HG03342 (cell line): ENCODE data around the gene KNDC1.

Experiments
- ATAC-seq: cut with Tn5 transposase; IDR thresholded peaks from one replicate; pipeline ENCODE4 v1.9.1; 2021; ENCODE audit warnings: mild to moderate bottlenecking, moderate library complexity; ENCODE audit not compliant: unreplicated experiment

KNDC1 gene

GRCh38 chr10:133160826-133161471 is 930 bp downstream of the KNDC1 start:
- ATAC-seq, result no peak

GRCh38 chr10:133161486-133162109 is 1.6 kb downstream of the KNDC1 start:
- no peak for ATAC-seq

- ATAC-seq, result no peak
Measured at GRCh38 chr10:133162178-133162909, 2.3 kb downstream of the KNDC1 start.

GRCh38 chr10:133162910-133163856 is 3.2 kb downstream of the KNDC1 start:
- no peak for ATAC-seq

- ATAC-seq, result no peak
Measured at GRCh38 chr10:133163889-133164815, 4.1 kb downstream of the KNDC1 start.

GRCh38 chr10:133164816-133165555 is 5.0 kb downstream of the KNDC1 start:
- ATAC-seq, result no peak

GRCh38 chr10:133165556-133166503 is 5.8 kb downstream of the KNDC1 start:
- no peak for ATAC-seq

- no peak for ATAC-seq
Measured at GRCh38 chr10:133166504-133166827, 6.4 kb downstream of the KNDC1 start.

- no peak for ATAC-seq
Measured at GRCh38 chr10:133166828-133167692, 7.0 kb downstream of the KNDC1 start.

- no peak for ATAC-seq
Measured at GRCh38 chr10:133167693-133168616, 7.9 kb downstream of the KNDC1 start.

- ATAC-seq, result no peak
Measured at GRCh38 chr10:133168617-133169031, 8.6 kb downstream of the KNDC1 start.

- ATAC-seq, result no peak
Measured at GRCh38 chr10:133169173-133169947, 9.3 kb downstream of the KNDC1 start.

- ATAC-seq, result no peak
Measured at GRCh38 chr10:133170092-133170491, 10.1 kb downstream of the KNDC1 start.

- ATAC-seq, result no peak
Measured at GRCh38 chr10:133173860-133174640, 14.0 kb downstream of the KNDC1 start.
